GM12892 (cell line): ENCODE measurements around the gene SELENOM.

Experiments
- POLR2A ChIP-seq: IDR thresholded peaks from 2 replicates; pipeline ENCODE4 v1.6.1; 2011; ENCODE audit warnings: low read depth, low read length, control low read depth
- POLR2AphosphoS5 ChIP-seq: IDR thresholded peaks from 2 replicates; pipeline ENCODE4 v1.6.1; 2011; ENCODE audit warnings: low read depth, low read length, control low read depth
- TAF1 ChIP-seq: IDR thresholded peaks from 2 replicates; pipeline ENCODE4 v1.6.1; 2011; ENCODE audit warnings: low read depth, mild to moderate bottlenecking, control low read depth, low read length, borderline replicate concordance

- TF ChIP-seq POLR2AphosphoS5 (no peak), POLR2A (no peak), TAF1 (no peak)
Observed at GRCh38 chr22:31139066-31139465, 31.7 kb upstream of the SELENOM start.
